ENCODE data around the gene SVEP1.

The SVEP1 gene

DNA sequence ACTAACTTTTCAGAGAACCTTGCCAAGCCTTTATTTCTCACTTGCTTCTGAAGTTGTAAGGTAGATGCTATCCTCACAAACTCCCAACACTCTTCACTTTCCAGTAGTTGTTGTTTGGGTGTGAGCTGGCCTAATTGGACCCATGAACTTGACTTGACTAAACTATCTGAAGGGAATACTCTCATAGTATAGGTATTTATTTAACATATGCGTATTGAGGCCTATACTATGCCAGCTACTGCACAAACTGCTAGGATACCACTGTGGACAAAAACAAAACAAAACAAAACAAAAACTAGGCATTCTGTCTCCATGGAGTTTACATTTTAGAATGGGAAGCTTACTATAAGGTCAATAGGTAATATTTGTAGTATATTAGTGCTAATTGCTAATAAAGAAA, 243.2 kb downstream of the SVEP1 start:
- Histone ChIP-seq H3K4me3 (ENCODE audit: low read length) (no peak overlapping the region), H3K79me2 (ENCODE audit: control insufficient read depth, low read length) (no peaks in the 10 kb centered on the region), H3K4me1 (ENCODE audit: control insufficient read depth, low read length) (no peaks in the 10 kb centered on the region), H3K9me3 (ENCODE audit: control insufficient read depth, insufficient read depth, low read length) (no peaks in the 10 kb centered on the region), H3K27ac (ENCODE audit: low read depth, low read length) (no peak overlapping the region), H4K20me1 (ENCODE audit: control insufficient read depth, insufficient read depth, low read depth, low read length) (no peaks in the 10 kb centered on the region), H3F3A (ENCODE audit: control insufficient read depth, insufficient read depth) (no peaks in the 10 kb centered on the region), H3K27me3 (ENCODE audit: control insufficient read depth, low read length) (no peaks in the 10 kb centered on the region), H3K4me2 (ENCODE audit: low read length) (no peak overlapping the region), H3K9me2 (replicated peaks; ENCODE audit: control insufficient read depth, low read length) (no peaks in the 10 kb centered on the region), H3K36me3 (ENCODE audit: control insufficient read depth, low read length) (no peaks in the 10 kb centered on the region)
- TF ChIP-seq, protein P1, sequence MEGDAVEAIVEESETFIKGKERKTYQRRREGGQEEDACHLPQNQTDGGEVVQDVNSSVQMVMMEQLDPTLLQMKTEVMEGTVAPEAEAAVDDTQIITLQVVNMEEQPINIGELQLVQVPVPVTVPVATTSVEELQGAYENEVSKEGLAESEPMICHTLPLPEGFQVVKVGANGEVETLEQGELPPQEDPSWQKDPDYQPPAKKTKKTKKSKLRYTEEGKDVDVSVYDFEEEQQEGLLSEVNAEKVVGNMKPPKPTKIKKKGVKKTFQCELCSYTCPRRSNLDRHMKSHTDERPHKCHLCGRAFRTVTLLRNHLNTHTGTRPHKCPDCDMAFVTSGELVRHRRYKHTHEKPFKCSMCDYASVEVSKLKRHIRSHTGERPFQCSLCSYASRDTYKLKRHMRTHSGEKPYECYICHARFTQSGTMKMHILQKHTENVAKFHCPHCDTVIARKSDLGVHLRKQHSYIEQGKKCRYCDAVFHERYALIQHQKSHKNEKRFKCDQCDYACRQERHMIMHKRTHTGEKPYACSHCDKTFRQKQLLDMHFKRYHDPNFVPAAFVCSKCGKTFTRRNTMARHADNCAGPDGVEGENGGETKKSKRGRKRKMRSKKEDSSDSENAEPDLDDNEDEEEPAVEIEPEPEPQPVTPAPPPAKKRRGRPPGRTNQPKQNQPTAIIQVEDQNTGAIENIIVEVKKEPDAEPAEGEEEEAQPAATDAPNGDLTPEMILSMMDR (IDR thresholded peaks at IDR 0.05; ENCODE audit: low read depth, low read length, poor library complexity, severe bottlenecking), result no peak
- no peak for TF ChIP-seq EZH2phosphoT487 (IDR thresholded peaks at IDR 0.05; ENCODE audit: borderline replicate concordance, low read length)

DNA sequence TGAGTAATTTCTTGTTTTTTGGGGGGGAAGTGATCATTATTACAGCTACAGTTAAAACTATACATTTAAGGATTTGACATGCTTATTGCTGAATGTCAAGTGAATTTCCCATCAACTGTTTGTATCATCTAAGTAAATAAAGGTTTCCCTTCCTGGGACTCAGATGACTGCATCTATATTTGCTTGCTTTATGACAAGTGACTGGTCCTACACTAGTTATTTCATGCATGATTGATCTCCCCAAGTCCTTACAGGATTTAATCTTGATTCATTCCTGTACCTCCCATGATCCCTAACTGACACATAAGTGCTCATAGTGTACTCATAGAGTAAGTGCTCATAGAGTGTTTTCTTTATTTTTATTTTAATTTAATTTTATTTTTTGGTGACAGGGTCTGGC, 244.7 kb downstream of the SVEP1 start:
- TF ChIP-seq EZH2phosphoT487 (IDR thresholded peaks at IDR 0.05; ENCODE audit: borderline replicate concordance, low read length), result no peak
- TF ChIP-seq, protein P1 (IDR thresholded peaks at IDR 0.05; ENCODE audit: low read depth, low read length, poor library complexity, severe bottlenecking), result no peak
- Histone ChIP-seq H3K9me2 (replicated peaks; ENCODE audit: control insufficient read depth, low read length) (no peaks in the 10 kb centered on the region), H3K27ac (ENCODE audit: low read depth, low read length) (no peak overlapping the region), H3F3A (ENCODE audit: control insufficient read depth, insufficient read depth) (no peaks in the 10 kb centered on the region), H3K79me2 (ENCODE audit: control insufficient read depth, low read length) (no peaks in the 10 kb centered on the region), H3K36me3 (ENCODE audit: control insufficient read depth, low read length) (no peaks in the 10 kb centered on the region), H3K4me3 (ENCODE audit: low read length) (no peak overlapping the region), H3K27me3 (ENCODE audit: control insufficient read depth, low read length) (no peaks in the 10 kb centered on the region), H4K20me1 (ENCODE audit: control insufficient read depth, insufficient read depth, low read depth, low read length) (no peaks in the 10 kb centered on the region), H3K9me3 (ENCODE audit: control insufficient read depth, insufficient read depth, low read length) (no peaks in the 10 kb centered on the region), H3K4me2 (ENCODE audit: low read length) (no peak overlapping the region), H3K4me1 (ENCODE audit: control insufficient read depth, low read length) (no peaks in the 10 kb centered on the region)

DNA sequence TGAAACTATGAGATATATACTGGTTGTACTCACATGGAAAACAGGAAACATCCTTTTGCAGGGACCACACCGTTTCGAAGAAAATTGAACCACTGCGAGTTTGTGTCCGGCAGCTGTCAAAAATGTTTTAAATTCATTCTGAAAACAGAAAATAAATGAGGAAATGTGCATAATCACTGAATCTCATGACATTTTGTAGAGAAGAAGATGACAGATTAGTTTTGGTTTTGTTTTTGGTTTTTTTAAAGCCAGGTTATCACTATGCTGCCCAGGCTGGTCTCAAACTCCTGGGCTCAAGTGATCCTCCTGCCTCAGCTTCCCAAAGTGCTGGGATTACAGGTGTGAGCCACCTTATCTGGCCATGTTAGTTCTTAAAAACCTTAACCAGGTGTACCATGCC, 245.4 kb downstream of the SVEP1 start:
- Histone ChIP-seq H3K27ac (ENCODE audit: low read depth, low read length) (no peak overlapping the region), H3K9me2 (replicated peaks; ENCODE audit: control insufficient read depth, low read length) (no peaks in the 10 kb centered on the region), H3F3A (ENCODE audit: control insufficient read depth, insufficient read depth) (no peaks in the 10 kb centered on the region), H3K27me3 (ENCODE audit: control insufficient read depth, low read length) (no peaks in the 10 kb centered on the region), H3K4me1 (ENCODE audit: control insufficient read depth, low read length) (no peaks in the 10 kb centered on the region), H3K4me3 (ENCODE audit: low read length) (no peak overlapping the region), H3K9me3 (ENCODE audit: control insufficient read depth, insufficient read depth, low read length) (no peaks in the 10 kb centered on the region), H4K20me1 (ENCODE audit: control insufficient read depth, insufficient read depth, low read depth, low read length) (no peaks in the 10 kb centered on the region), H3K4me2 (ENCODE audit: low read length) (no peak overlapping the region), H3K79me2 (ENCODE audit: control insufficient read depth, low read length) (no peaks in the 10 kb centered on the region), H3K36me3 (ENCODE audit: control insufficient read depth, low read length) (no peaks in the 10 kb centered on the region)
- TF ChIP-seq, protein P1 (IDR thresholded peaks at IDR 0.05; ENCODE audit: low read depth, low read length, poor library complexity, severe bottlenecking), result no peak
- no peak for TF ChIP-seq EZH2phosphoT487 (IDR thresholded peaks at IDR 0.05; ENCODE audit: borderline replicate concordance, low read length)

DNA sequence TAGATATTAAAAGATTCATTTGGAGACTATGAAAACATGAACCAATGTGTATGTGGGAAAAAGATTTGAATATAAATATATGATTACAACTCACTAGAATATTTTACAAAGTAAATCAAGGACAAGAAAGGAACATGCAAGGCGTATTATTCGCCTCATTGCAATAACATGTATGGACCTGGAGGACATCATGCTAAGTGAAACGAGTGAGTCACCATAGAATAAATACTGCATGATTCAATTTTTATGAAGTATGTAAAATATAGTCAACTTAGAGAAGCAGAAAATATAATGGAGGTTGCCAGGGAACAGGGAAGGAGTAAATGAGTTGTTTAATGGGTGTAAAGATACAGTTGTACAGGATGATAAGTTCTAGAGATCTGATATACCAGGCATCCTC, 246.8 kb downstream of the SVEP1 start:
- no peaks in the 10 kb centered on the region for H4K20me1 ChIP-seq (ENCODE audit: control insufficient read depth, insufficient read depth, low read depth, low read length)
- no peaks in the 10 kb centered on the region for H3K79me2 ChIP-seq (ENCODE audit: control insufficient read depth, low read length)
- no peaks in the 10 kb centered on the region for H3K4me1 ChIP-seq (ENCODE audit: control insufficient read depth, low read length)
- H3K4me2 ChIP-seq (ENCODE audit: low read length), result no peak overlapping the region
- no peaks in the 10 kb centered on the region for H3F3A ChIP-seq (ENCODE audit: control insufficient read depth, insufficient read depth)
- H3K9me3 ChIP-seq (ENCODE audit: control insufficient read depth, insufficient read depth, low read length), result no peaks in the 10 kb centered on the region
- H3K4me3 ChIP-seq (ENCODE audit: low read length), result no peak overlapping the region
- H3K36me3 ChIP-seq (ENCODE audit: control insufficient read depth, low read length), result no peaks in the 10 kb centered on the region
- H3K27ac ChIP-seq (ENCODE audit: low read depth, low read length), result no peak overlapping the region
- H3K27me3 ChIP-seq (ENCODE audit: control insufficient read depth, low read length), result no peaks in the 10 kb centered on the region
- H3K9me2 ChIP-seq (replicated peaks; ENCODE audit: control insufficient read depth, low read length), result no peaks in the 10 kb centered on the region
- no peak for TF ChIP-seq EZH2phosphoT487 (IDR thresholded peaks at IDR 0.05; ENCODE audit: borderline replicate concordance, low read length)
- TF ChIP-seq, protein P1 (IDR thresholded peaks at IDR 0.05; ENCODE audit: low read depth, low read length, poor library complexity, severe bottlenecking), result no peak

Data from DOHH2 (cell line).